ENCODE results near the gene IGFN1.

IGFN1 gene

GRCh38 chr1:201180141-201180540 is 10.5 kb upstream of the IGFN1 start:
- Mint-ChIP-seq H3K9me3 (peaks cover 15% of the 10 kb centered on the region), H3K4me3 (no peak overlapping the region), H3K27me3 (ENCODE audit: low read depth, poor library complexity) (peaks cover 68% of the 10 kb centered on the region), H3K27ac (no peak overlapping the region), H3K36me3 (ENCODE audit: low read depth) (no peaks in the 10 kb centered on the region), H3K4me1 (peaks cover 50% of the 10 kb centered on the region)
- no peak for TF ChIP-seq CTCF (IDR thresholded peaks at IDR 0.05)
- no peak for DNase-seq

GRCh38 chr1:201180901-201181300 is 9.7 kb upstream of the IGFN1 start:
- H3K36me3 Mint-ChIP-seq (ENCODE audit: low read depth) = no peaks in the 10 kb centered on the region
- H3K9me3 Mint-ChIP-seq = peaks cover 15% of the 10 kb centered on the region
- peaks cover 68% of the 10 kb centered on the region for H3K27me3 Mint-ChIP-seq (ENCODE audit: low read depth, poor library complexity)
- TF ChIP-seq CTCF (IDR thresholded peaks at IDR 0.05) = no peak
- H3K4me3 Mint-ChIP-seq = no peak overlapping the region
- peaks cover 47% of the 10 kb centered on the region for H3K4me1 Mint-ChIP-seq
- H3K27ac Mint-ChIP-seq = no peak overlapping the region
- no peak for DNase-seq

- no peak for DNase-seq
- Mint-ChIP-seq H3K4me3 (no peak overlapping the region), H3K9me3 (peaks cover 15% of the 10 kb centered on the region), H3K27ac (no peak overlapping the region), H3K27me3 (ENCODE audit: low read depth, poor library complexity) (peaks cover 68% of the 10 kb centered on the region), H3K36me3 (ENCODE audit: low read depth) (no peaks in the 10 kb centered on the region), H3K4me1 (peaks cover 46% of the 10 kb centered on the region)
- no peak for TF ChIP-seq CTCF (IDR thresholded peaks at IDR 0.05)
These were observed 9.3 kb upstream of the IGFN1 start for GRCh38 chr1:201181323-201181722.

GRCh38 chr1:201181726-201182125 is 8.9 kb upstream of the IGFN1 start:
- H3K4me3 Mint-ChIP-seq = no peak overlapping the region
- H3K27me3 Mint-ChIP-seq (ENCODE audit: low read depth, poor library complexity) = peaks cover 68% of the 10 kb centered on the region
- no peaks in the 10 kb centered on the region for H3K36me3 Mint-ChIP-seq (ENCODE audit: low read depth)
- H3K9me3 Mint-ChIP-seq = peaks cover 15% of the 10 kb centered on the region
- peaks cover 42% of the 10 kb centered on the region for H3K4me1 Mint-ChIP-seq
- no peak overlapping the region for H3K27ac Mint-ChIP-seq
- no peak for DNase-seq
- TF ChIP-seq CTCF (IDR thresholded peaks at IDR 0.05) = no peak

GRCh38 chr1:201183209-201183608 is 7.4 kb upstream of the IGFN1 start:
- TF ChIP-seq CTCF (IDR thresholded peaks at IDR 0.05) = no peak
- H3K4me1 Mint-ChIP-seq = peaks cover 37% of the 10 kb centered on the region
- no peak for DNase-seq
- H3K27me3 Mint-ChIP-seq (ENCODE audit: low read depth, poor library complexity) = peaks cover 73% of the 10 kb centered on the region
- no peak overlapping the region for H3K27ac Mint-ChIP-seq
- H3K4me3 Mint-ChIP-seq = no peak overlapping the region
- no peaks in the 10 kb centered on the region for H3K36me3 Mint-ChIP-seq (ENCODE audit: low read depth)
- peaks cover 15% of the 10 kb centered on the region for H3K9me3 Mint-ChIP-seq

GRCh38 chr1:201183753-201184152 is 6.9 kb upstream of the IGFN1 start:
- no peak for TF ChIP-seq CTCF (IDR thresholded peaks at IDR 0.05)
- Mint-ChIP-seq H3K27ac (no peak overlapping the region), H3K9me3 (peaks cover 13% of the 10 kb centered on the region), H3K27me3 (ENCODE audit: low read depth, poor library complexity) (peaks cover 78% of the 10 kb centered on the region), H3K4me1 (peaks cover 37% of the 10 kb centered on the region), H3K4me3 (no peak overlapping the region), H3K36me3 (ENCODE audit: low read depth) (no peaks in the 10 kb centered on the region)
- no peak for DNase-seq
